Subcutaneous adipose tissue (tissue), 4 donors: Measurements from ENCODE around the gene SEL1L. TPM values are rescaled to one million over a fixed set of nuclear protein-coding genes. Genes with fewer than 3 reads are reported as not detected.

Experiments used
- CTCF ChIP-seq: fragments of 450-650 bp; IDR thresholded peaks from one replicate; pipeline ENCODE4 v1.5.1; 2016; ENCODE audit warnings: low read depth, mild to moderate bottlenecking, control low read depth, antibody characterized with exemption, moderate library complexity
- total RNA-seq, 4 donors: library from RNA; depleted of rRNA; stranded (reverse); fragments of >200 nt; gene quantifications; one replicate each; pipeline ENCODE4 v1.1.0, GENCODE V29; 2016

The SEL1L gene
- total RNA-seq, 4 donors from 2014 or later = 80.4 to 106 (median 94.9) TPM

DNA sequence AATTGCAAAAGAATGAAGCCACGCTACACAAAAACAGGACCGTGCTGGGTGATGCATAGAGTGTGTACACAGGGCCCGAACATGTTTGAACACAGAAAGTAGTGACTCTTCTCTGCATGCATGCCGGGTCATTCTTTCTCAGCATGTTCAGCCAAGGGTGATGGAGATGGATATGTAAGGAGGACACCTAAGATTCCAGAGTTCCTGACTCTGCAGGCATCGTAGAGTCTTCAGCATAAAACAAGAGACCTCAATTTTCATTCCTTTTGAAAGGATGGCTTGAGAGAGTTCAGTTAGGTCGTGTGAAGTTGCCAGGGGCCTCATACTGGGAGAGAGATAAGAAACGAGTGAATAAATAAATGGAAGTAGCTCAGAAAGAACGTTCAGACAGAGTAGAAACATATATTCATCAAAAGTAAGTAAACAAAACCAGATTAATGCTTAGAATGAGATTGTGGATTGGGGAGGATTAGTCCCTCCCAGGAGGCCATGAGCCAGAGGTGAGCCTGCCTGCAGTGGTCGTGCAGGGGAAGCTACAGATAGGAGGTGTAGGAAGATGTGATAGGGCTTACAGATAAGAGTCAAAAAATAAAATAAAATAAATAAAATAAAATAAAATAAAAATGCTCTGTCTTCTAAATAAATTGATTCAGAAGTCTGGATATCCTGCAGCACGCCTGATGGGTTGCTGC lies 27.6 kb upstream of the SEL1L start:
- no peak for TF ChIP-seq CTCF

GRCh38 chr14:81559385-81559784 lies 25.7 kb upstream of the SEL1L start:
- TF ChIP-seq CTCF = no peak

DNA sequence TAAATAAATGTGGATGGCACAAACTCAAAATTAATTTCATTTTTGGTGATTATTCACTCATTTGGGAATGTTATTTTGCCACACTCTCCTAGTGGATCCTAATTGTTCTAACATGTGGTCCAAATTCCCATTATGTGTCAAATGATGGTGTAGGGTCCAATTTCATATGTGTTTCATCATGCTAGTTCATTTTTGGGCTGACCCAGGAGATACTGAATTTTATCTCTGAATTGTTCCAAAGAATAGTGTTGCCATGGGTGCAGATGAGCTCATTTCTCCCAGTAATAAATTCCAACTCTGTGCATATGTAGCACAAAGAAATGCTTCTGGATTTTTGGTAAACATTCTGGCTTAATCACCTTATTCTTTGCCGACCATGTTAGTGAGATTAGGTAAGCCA lies 23.5 kb upstream of the SEL1L start:
- no peak for TF ChIP-seq CTCF

DNA sequence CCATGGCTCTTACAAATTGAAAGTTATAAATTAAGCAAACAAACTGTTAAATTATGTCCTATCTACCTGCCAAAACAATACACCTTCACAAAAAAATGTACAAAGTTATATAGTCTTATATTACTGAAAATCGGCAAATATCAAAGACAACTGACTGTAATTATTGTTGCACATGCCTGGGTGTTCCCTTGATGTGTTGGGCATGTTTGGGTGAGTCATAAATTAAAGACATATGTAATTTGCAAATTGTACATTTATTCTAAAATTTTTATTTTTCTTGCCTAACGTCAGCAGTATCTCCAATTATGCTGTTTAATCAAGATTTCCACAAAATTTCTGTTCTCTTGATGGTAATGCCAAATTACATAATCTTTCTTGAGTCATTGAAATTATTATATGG lies 22.0 kb upstream of the SEL1L start:
- no peak for TF ChIP-seq CTCF

GRCh38 chr14:81555051-81555450 lies 21.4 kb upstream of the SEL1L start:
- TF ChIP-seq CTCF = no peak

DNA sequence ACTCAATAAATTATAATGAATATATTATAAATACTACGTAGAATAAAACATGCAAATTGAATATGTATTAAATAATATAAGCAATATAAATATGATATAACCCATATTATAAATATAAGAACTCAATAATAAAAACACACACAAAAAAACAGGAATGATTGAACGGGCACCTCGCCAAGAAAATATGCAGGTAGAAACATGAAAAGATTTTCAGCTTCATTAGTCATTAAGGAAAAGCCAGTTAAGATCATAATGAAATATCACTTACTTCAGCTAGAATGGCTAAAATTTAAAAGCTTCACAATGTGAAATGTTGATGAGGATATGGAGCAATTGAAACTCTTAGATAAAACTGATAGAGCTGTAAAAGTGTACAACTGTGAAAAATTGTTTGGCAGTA lies 17.8 kb upstream of the SEL1L start:
- no peak for TF ChIP-seq CTCF

GRCh38 chr14:81550001-81550637 lies 16.5 kb upstream of the SEL1L start:
- TF ChIP-seq CTCF = no peak
